ENCODE data around the gene GLT6D1.

Gene GLT6D1

DNA sequence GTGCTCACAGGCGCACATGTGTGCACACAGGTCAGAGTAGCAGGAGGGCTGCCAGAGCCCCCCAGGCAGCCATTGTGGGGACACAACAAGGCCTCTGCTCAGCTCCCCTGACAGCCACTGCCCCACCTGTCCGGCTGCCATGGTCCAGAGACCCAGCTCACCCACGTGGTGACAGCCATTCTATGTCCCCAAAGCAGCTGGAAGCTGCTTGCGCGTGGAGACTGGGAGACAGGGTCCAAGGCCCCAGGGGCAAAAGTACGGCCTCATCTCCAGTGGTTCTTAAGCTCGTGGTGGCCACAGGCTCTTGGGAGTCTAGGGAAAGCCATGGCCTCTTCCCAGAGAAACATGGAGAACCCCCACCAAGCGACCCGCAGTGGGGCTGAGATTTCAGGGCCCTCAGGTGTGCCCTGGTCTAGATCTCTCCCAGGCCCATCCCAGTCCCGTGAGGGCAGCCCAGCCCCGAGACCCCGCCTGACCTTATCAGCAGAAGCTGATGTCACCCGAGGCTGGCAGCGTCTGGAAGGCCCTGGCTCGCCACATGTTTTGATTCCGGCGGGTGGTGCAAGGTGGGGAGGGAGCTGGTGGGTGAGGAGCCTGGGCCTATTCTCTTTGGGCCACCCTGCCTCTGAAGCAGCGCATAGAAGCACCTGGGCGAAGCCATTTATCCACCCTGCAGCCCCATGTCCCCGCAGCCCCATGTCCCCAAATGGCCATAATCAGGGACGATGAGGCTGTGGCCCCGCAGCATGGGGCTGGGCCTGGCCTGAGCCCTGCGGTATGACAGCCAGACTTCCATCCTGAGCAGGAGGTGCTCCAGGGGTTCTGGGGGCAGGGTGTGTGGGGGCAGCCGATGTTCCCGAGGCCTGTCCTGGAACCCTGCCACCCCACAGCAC is 31.7 kb downstream of the GLT6D1 start:
- no peak for DNase-seq

DNA sequence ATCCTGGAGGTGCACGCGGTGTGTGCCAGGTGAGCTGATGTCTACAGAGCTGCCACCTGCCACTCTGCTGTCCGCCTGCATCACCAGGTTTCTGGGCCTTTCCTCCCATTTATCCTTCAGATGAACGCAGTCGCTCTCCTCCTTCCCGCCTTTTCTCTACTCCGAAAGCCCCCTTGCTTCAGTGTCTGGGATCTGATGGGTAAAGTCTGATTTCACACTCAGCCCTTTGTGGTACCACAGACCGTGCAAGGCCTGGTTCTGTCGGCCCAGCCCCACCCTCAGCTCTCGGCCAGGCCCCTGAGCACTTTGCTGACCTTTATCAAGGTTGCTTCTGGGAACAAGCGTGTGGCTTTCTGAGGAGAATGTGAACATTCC is 32.5 kb downstream of the GLT6D1 start:
- no peak for DNase-seq

DNA sequence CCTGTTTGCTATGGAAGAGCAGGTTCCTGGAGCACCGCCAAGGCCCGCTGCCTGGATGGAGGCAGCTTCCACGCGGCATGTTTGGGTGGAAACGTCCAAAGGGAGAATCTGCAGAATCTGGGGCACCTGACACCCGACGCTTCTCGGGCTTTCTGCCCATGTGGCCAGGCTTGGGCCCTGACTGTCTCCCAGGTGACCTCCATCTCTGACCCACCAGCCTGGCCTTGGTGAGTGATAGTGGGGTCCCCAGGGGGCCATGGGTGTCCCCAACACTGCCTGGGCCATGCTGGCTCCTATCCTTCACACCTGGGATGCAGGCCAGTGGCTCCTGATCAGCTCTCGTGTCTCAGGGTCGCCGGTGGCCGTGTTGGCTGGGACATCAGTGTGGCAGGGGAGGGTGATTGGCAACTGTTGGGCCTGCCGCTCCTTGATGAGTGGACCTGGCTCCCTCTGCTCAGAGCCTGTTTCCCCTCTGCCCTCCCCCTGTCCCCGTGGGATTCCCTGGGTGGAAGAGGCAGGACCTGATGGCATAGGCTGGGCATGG is 34.0 kb downstream of the GLT6D1 start:
- no peak for DNase-seq

DNA sequence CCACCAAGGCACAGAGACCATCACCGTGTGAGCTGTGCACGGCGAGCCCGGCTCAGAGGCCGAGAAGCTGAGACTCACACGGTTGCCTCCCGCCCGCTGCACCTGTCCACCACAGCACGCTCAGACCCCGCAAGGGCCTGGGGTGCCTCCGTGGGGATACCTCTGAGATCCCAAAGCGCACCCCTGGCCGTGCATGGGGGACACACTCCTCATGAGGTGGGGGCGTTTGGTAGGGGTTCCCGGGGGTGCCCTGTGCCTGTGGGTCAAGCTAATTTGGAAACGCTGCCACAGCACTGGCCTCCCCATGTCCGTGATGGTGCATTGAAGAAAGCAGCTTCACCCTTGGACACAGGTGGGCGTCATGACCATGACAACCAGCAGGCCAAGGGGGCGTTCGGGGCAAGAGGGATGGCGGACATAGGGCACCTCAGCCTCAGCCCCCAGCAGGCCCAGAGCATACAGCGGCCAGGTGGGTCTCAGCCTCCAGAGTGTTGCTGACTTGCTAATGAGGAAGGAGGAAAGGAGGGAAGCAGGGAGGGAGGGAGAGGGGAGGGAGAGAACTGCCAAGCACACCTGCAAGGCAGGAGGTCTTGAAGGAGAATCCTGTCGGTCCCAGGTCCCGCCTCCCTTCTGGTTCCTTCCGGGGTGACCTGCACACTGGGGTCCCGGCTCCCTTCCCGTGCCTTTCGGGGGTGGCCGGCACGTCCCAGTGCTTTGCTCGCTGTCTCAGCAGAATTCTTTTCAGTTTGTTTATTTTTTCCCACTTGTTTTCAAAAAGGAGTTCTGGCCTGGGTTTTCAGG is 34.7 kb downstream of the GLT6D1 start:
- no peak for DNase-seq

DNA sequence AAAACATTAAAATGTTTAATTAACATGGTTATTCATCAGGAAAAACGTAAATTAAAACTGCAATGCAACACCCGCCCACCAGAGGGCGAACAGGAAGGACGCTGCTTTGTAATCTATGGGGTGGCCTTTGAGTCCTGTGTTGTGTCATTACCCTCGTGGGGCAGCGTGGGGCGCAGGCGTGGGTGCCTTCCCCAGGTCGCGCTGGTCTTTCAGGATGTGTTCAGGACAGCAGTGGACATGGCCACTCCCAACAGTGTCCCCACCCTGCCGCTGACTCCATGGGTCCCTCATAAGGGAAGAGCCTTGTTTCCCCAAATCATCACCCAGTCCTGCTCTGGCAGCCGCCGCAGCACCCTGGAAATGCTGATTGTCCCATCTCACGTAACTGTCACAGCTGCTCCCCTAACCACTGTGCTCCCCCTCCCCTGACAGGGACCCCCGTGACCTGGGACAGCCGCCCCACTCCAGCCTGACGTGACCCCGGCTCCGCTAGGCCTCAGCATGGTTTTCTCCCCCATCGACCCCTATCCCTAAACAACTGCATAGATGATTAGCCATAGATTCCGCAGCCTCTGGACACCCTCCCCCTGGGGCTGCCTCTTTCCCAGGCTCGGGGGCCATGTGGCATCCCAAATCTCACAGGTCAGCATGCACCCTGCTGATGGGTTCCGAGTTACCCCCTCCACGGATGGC is 36.4 kb downstream of the GLT6D1 start:
- peak; percentile 36 for DNase-seq

DNA sequence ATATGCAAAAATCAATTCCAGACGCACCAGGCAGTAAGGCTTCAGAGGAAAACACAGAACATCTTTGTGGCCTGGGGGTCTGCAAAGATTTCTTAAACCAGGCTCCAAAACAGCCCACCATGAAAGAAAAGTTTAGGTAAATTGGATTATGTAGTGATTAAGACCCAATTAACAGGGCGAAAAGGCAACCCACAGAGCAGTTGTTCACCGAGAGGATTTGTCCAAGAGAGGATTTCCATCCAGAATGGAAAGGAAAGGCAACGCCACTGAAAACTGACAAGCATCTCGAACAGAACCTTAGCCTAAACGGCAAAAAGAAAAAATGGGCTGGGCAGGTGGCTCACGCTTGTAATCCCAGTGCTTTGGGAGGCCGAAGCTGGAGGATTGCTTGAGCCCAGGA is 37.4 kb downstream of the GLT6D1 start:
- no peak for DNase-seq

DNA sequence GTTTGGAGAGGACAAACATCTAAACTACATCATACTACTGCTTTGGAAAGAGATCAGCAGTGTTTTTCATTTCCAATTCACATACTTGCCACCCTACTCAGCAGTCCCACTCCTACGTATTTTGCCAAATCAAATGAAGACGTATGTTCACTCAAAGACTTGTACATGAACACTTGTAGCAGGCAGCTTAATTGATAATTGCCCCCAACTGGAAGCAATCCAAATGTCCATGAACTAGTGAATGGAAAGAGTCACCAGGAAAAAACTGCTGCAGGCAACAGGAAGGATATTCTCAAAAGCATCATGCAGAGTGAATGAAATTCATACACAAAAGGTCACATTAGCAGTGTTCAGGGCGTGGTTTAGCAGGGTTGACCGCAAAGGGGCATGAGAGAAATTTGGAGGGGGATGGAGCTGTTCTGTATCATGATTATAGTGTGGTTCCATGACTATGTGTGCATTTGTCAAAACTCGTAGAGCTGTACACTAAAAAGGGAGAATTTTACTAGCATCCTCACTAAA is 39.0 kb downstream of the GLT6D1 start:
- no peak for DNase-seq

DNA sequence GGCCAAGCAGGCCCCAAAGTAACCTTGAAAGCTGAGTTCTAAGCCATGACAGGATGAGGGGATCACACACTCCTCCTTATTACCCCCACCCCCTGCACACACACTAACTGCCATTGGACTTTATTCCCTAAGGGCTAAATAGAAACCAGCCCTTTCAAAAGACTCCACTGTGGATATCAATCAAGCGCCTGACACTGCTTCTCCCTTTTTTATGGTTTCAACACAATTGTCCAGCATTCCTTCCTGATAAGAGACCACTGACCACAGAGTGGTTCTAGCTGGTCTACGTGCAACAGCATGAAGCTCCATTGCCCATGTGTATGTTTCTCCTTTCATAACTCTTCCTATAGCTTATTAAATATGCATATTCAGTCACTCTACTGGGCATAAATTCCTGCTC is 43.1 kb downstream of the GLT6D1 start:
- no peak for DNase-seq

DNA sequence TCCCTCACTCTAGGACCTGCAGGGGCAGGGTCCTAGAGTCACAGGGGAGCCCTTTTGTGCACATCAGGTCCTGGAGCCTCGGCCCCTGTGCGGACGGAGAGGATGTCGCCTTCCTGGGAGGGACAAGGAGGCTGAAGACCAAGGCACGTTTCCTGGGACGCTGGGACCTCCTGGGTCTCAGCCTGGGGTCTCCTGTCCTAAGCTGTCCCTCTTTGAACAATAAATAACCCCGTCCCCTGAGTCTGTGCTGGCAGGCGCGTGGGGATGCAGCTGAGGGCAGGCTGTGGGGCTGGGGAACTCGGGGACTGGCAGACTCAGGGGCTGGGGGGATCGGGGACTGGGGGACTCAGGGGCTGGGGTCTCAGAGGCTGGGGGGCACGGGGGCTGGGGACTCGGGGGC is 46.7 kb downstream of the GLT6D1 start:
- DNase-seq = no peak

DNA sequence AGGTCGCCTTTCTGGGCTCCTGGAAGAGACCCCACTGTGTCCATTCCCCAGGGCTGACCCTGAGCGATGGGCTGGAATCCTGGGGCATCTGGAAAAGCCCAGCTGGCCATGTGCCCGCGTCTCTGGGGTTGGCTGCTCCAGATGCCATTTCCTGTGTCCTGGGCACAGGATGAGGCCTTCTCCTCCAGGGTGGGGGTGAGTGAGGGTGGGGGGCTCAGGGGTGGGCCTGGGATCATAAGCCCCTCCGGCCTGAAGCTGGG is 47.1 kb downstream of the GLT6D1 start:
- DNase-seq = no peak

DNA sequence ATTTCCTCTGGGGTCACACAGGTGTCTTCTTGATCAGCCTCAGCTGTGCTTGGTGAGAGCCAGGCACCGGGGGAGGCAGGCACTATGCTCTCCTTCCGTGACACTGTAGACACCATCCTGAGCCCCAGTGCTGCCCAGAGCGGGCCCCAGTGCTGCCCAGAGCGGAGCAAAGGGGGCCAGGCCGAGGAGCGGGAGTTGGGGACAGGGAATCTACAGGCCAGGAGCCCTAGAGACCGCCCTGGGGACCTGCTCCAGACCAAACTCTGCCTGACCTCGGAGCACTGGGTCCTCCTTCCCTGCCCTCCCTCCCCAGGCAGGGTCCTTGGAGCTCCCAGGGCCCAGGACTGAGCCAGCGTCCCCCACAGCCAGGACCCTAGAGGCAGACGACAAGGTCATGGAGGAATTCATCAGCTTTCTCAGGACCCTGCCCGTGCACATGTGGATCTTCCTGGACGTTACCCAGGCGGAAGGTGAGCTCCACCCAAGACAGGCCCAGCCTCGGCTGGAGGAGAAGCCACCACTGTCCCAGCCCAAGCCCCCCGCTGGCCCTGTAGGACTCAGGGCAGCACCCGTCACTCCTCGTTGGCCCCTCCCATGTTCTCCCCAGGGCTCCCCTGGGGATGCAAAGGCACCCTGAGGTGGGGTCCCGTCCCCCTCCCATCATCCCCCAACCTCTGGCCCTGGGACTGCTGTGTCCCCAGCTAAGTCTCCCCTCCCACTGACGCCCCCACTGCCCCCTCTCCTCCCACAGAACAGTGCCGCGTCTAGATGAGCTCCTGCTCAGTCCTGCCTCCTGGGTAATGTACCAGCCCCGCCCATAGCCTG is 47.6 kb downstream of the GLT6D1 start:
- no peak for DNase-seq

DNA sequence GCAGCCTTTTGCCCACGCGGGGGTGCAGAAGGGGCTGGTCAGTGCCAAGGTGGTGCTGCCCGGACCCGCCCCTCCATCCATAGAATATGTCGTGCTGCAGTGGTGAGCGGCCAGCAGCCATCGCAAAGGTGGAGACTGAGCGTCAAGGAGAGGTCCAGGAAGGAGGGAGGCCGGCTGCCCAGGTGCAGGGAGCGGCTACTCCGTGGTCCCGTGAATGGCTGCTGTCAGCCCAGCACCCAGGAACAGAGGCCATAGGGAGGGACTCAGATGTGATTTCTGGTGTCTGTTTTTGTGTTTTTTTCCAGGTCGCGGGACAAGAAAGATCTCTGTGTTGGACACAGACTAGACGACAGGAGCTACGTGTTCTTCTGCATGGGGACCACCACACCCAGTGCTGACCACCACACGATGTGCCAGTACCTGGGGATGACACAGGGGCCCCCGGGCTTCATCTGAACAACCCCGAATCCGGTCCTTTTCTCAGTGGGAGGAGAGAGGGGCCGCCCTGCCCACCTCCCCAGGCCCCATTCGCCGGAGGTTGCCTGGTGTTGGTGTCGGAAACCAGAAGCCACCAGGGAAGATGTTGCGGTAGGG is 48.8 kb downstream of the GLT6D1 start:
- DNase-seq = no peak

DNA sequence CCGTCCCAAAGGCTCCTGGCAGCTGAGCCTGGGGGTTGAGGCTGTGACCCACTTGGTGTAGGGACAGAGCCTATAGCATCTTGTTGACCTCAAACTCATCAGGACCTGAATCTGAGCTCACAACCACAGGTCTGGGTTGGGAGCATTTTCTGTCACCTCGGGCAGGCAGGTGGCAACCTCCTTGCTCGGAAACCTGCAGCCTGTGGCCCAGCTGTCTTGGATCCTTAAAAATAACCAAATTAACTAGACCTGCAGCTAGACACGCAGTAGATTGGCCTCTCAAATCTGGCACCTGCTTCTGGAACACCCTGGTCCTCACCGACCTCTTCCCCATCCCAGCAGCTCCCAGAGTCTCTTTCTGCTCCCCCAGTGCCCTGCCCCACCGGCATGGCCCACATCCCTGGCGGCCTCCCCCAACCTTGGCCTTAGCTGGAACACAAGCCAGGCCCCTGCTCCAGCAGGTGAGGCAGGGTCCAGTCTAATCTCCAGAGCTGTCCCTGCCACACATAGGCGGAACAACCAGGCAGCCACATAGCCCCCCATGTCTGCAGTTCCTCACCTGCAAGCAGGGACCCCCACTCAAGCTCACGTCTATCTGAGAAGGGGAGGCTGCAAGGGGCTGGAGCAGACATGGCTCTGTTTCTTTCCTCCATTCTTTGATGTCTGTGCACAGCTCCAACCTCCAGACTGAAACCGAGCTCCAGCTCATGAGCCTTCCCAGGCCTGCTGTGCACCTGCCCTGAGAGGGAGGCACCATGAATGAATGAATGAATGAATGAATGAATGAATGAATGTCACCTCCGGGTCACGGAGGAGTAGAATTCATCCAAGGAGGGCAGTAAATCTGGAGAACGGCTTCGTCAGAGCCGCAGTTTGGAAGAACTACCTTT is 49.5 kb downstream of the GLT6D1 start:
- no peak for DNase-seq

DNA sequence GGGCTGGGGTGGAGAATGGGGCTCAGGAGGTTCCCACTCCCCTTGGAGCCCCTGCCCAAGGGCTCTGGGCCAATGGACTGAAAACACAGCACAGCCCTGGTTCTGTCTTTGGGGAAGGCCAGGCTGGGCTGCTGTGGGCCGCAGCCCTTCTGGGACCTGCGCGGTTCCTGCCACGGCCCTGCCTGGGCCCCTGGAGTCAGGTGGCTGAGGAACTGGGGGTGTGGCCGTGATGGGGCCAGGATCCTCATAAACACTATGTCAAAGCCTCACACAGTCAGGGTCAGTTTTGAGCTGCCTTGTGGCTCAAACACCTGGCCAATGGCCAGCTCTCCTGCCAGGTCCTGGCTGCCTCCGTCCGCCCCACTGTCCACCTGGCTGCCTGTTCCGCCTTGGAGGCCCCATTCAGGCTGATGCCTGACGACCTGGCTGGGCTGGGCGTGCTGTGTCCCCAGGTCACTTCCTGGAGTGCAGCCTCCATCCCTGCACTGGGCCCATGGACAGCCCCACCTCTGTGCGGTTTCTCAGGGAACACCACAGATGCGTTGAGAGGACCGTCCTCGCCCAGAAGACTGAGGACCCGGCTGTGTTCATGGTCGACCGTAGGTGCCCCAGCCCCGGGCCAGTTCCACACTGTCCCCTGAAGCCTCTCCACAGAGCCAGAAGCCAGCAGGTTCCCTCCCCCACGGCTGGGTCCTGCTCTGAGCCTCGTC is 50.3 kb downstream of the GLT6D1 start:
- no peak for DNase-seq

DNA sequence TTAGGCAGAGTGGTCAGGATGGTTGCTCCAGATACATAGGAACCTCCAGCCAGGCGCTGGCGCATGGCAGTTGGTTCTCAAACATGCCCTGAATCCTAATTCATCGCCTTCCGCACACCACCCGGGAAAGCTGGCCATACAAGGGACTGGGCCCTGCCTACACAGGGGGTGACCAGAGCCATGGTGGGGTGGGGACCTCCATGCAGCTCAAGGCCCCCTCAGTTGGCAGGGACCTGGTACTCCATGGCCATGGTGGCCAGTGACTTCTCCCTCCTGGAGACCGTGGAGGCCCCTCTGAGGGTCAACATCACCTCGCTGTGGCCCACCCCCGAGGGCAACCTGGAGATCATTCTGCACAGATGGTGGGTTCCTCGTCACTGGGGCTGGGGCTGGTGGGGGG is 51.0 kb downstream of the GLT6D1 start:
- no peak for DNase-seq

DNA sequence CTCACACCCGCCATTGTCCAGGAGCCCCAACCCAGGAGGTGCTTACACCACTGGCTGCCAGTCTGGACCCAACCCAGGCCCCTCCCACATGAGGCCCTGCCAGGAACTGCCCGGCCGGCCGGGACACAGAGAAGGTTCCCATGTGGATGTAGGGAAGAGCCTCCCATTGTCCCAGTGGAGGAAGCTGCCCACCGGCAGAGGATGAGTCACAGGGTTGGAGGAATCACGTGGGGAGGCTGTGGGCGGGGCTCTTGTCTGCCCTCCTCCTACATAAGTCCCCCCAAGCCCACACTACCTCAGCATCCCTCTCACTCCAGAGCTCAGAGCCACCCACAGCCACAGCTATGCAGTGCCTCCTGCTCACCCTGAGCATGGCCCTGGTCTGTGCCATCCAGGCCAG is 51.7 kb downstream of the GLT6D1 start:
- DNase-seq = no peak

DNA sequence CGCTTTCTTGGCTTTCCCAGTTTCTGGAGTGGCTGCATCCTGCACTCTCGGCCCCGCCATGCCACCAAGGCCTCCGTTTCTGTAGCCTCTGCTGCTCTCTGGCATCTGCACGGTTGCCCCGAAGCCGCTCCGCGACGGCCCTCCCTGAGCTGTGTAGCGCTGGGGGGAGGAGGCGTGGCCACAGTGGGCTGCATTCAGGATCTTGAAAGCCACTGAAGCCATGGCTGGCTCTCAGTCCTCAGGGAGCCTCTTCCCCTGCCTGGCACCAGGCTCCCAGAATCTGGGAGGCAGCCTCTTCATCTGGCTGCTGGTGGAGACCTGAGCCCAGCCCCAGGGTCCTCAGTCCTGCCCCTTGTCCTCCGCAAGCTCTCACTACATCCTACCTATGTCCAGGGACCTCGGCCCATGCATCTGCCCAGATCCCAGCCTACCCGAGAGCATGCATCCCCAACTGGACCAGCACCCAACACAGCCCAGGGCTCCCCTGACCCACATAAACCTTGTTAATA is 52.7 kb downstream of the GLT6D1 start:
- DNase-seq = no peak

DNA sequence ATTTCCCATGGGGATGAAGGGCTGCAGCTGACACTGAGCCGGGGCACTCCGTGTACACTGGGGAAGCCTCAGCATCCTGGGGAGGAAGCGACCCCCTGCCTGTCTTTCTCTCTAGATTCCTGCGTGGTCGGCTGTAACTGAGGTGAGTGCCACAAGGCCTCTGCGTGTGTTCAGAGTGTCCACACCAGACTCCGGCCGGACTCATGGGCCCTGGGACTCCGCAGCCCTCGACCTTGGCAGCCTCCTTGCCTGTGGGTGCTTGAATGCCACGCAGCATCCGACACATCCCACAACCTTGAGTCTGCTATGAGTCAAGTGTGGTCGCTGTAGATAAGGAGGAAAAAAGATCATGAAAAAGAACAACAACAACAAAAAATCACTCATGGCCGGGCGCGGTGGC is 54.4 kb downstream of the GLT6D1 start:
- DNase-seq = no peak

DNA sequence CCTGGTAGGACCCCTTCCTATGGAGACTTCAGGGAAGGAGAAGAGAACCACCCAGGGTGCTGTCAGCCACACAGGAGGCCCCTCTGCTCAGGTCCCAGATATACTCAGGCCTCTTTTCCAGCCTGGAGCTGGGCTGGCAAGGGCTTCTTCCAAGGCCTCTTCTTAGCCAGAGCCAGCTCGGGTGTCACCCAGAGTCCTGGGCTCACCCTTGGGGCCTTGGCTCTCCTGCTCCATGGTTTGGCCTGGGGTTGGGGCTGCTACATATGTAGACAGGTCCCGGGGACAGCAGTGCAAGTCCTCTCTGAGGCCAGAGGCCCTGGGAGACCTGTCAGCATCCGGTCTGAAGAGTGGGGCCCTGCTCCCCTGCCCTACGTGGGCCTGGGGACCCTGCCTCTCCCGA is 55.0 kb downstream of the GLT6D1 start:
- DNase-seq = no peak

DNA sequence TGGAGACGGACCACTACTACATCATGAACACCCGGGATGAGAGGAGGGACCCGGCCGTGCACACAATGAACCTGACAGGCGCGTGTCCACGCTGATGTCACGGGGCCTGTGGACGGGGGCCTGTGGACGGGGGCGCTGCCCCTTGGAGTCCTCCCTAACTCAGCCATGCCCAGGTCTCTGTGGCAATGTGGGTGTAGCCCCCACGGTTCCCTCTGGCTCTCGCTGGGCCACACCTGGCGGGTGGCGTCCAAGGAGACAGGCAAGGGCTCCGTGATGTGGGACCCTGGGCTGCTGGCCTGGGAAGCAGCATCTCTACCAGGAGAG is 55.7 kb downstream of the GLT6D1 start:
- DNase-seq = no peak

All from EL (cell line).